ENCODE results near the gene NRXN2. TPM values are rescaled to one million over a fixed set of nuclear protein-coding genes. Genes with fewer than 3 reads are reported as not detected.
A peak's percentile ranks its signal among the peaks of the same experiment; 100 is the strongest.

The NRXN2 gene
- total RNA-seq, 1 donor from 2014 or later: 0.14 TPM

DNA sequence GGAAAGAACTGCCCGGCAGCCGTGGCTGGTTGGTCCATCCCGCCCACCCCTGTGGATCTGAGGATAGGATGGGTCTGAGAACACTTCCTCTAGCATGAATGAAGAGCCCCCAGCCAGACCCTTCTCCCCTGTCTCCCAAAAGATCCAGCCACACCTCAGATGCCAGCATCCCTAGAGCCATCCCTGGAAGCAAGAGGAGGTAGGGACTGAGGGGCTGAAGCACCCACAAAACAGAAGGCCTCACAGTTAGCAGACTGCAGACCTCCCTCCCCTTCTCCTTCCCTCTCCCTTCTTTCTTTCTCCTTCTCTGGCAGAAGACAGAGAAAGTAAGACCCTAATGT lies 1.7 kb downstream of the NRXN2 start:
- Mint-ChIP-seq H3K4me1 (ENCODE audit: low read depth, unreplicated experiment) (no peaks in the 10 kb centered on the region), H3K9me3 (ENCODE audit: unreplicated experiment) (no peaks in the 10 kb centered on the region), H3K36me3 (ENCODE audit: low read depth, unreplicated experiment) (no peaks in the 10 kb centered on the region), H3K27me3 (ENCODE audit: low read depth, unreplicated experiment) (peaks cover 72% of the 10 kb centered on the region), H3K27ac (ENCODE audit: unreplicated experiment) (no peak overlapping the region), H3K4me3 (ENCODE audit: unreplicated experiment) (no peak overlapping the region)
- Histone ChIP-seq H3K27ac (ENCODE audit: low read depth, low read length) (no peak overlapping the region), H3K4me2 (ENCODE audit: low read length) (no peak overlapping the region), H3K9me3 (ENCODE audit: insufficient read depth, low read depth, low read length) (no peaks in the 10 kb centered on the region), H3K36me3 (ENCODE audit: insufficient read depth, low read length) (no peaks in the 10 kb centered on the region), H3K27me3 (ENCODE audit: insufficient read depth, low read length) (peaks cover 44% of the 10 kb centered on the region), H2AFZ (ENCODE audit: low read depth, low read length) (no peak overlapping the region), H4K20me1 (ENCODE audit: insufficient read depth, low read length) (no peaks in the 10 kb centered on the region), H3K4me1 (ENCODE audit: insufficient read depth, low read length) (peaks cover 3% of the 10 kb centered on the region), H3K4me3 (ENCODE audit: insufficient read depth, low read depth, low read length) (no peak overlapping the region), H3K79me2 (ENCODE audit: insufficient read depth, low read length) (no peaks in the 10 kb centered on the region), H3K9ac (ENCODE audit: low read length) (no peak overlapping the region)
- DNase-seq (ENCODE audit: low read depth) (no peak), FAIRE-seq (no peak)
- TF ChIP-seq EZH2 (IDR thresholded peaks at IDR 0.05; ENCODE audit: insufficient read depth, low read length): no peak
- TF ChIP-seq, protein P1, sequence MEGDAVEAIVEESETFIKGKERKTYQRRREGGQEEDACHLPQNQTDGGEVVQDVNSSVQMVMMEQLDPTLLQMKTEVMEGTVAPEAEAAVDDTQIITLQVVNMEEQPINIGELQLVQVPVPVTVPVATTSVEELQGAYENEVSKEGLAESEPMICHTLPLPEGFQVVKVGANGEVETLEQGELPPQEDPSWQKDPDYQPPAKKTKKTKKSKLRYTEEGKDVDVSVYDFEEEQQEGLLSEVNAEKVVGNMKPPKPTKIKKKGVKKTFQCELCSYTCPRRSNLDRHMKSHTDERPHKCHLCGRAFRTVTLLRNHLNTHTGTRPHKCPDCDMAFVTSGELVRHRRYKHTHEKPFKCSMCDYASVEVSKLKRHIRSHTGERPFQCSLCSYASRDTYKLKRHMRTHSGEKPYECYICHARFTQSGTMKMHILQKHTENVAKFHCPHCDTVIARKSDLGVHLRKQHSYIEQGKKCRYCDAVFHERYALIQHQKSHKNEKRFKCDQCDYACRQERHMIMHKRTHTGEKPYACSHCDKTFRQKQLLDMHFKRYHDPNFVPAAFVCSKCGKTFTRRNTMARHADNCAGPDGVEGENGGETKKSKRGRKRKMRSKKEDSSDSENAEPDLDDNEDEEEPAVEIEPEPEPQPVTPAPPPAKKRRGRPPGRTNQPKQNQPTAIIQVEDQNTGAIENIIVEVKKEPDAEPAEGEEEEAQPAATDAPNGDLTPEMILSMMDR (IDR thresholded peaks at IDR 0.05; ENCODE audit: insufficient read depth, low read depth, low read length): no peak

DNA sequence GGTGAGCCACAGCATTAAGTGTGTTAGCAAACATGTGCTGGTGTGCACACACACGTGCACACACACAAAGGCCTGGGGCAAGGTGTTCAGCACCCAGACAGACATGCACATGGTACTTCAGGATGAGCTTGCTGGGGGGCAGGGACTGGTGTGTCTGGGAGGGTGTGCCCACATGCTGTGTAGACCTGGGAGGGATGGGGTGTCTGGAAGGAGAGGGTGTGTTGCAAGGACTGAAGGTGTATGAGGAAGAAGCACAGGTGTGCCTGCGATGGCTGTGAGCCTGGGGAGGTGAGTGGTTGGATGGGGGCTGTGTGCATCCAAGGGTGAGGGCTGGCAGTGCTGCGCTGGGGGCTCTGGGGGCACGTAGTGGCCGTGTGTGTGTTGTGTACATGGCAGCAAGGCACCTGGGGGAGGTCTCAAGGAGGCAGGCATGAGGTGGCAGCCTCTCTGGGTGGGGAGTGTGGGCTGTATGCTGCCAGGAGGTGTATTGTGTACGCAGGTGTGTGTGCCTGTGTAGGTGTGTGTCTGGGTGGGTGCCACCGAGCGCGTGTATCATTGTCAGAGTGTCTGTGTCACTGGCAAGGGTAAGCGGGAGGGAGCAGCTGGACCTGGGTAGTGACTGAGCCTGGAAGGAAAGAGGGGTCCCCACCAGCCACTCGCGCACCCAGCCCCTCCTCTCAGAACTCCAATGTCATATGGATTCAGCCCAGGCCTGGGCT lies 2.2 kb downstream of the NRXN2 start:
- no peak overlapping the region for H3K4me3 ChIP-seq (ENCODE audit: insufficient read depth, low read depth, low read length)
- H3K9me3 ChIP-seq (ENCODE audit: insufficient read depth, low read depth, low read length): no peaks in the 10 kb centered on the region
- H3K4me2 ChIP-seq (ENCODE audit: low read length): no peak overlapping the region
- no peak overlapping the region for H3K27ac ChIP-seq (ENCODE audit: low read depth, low read length)
- no peaks in the 10 kb centered on the region for H3K79me2 ChIP-seq (ENCODE audit: insufficient read depth, low read length)
- no peaks in the 10 kb centered on the region for H4K20me1 ChIP-seq (ENCODE audit: insufficient read depth, low read length)
- DNase-seq (ENCODE audit: low read depth) (no peak), FAIRE-seq (no peak)
- Mint-ChIP-seq H3K4me1 (ENCODE audit: low read depth, unreplicated experiment) (no peaks in the 10 kb centered on the region), H3K27me3 (ENCODE audit: low read depth, unreplicated experiment) (peaks cover 76% of the 10 kb centered on the region), H3K9me3 (ENCODE audit: unreplicated experiment) (no peaks in the 10 kb centered on the region), H3K36me3 (ENCODE audit: low read depth, unreplicated experiment) (no peaks in the 10 kb centered on the region), H3K4me3 (ENCODE audit: unreplicated experiment) (peak overlapping the region; percentile 6), H3K27ac (ENCODE audit: unreplicated experiment) (no peak overlapping the region)
- no peaks in the 10 kb centered on the region for H3K36me3 ChIP-seq (ENCODE audit: insufficient read depth, low read length)
- no peak overlapping the region for H2AFZ ChIP-seq (ENCODE audit: low read depth, low read length)
- no peak overlapping the region for H3K9ac ChIP-seq (ENCODE audit: low read length)
- peaks cover 42% of the 10 kb centered on the region for H3K27me3 ChIP-seq (ENCODE audit: insufficient read depth, low read length)
- peaks cover 3% of the 10 kb centered on the region for H3K4me1 ChIP-seq (ENCODE audit: insufficient read depth, low read length)
- no peak for TF ChIP-seq EZH2 (IDR thresholded peaks at IDR 0.05; ENCODE audit: insufficient read depth, low read length)
- TF ChIP-seq, protein P1 (IDR thresholded peaks at IDR 0.05; ENCODE audit: insufficient read depth, low read depth, low read length): no peak

DNA sequence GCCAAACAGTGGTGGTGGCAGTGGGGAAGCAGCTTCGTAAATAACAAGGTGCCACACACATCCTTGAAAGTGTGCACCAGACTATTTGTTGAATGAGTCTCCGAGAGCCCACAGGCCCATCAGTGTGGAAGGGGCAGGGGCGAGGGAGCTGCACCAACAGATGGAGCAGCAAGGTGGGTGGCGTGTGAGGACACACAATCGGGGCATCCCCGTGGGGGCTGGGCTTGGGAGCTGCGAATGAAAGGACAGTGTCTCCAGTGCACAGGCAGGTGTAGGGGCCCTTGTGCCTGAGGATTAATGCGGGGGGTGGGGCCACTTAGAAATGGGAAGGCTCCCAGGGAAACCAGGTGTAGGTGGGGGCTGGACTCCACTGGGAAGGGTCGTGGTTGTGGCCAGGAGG lies 2.8 kb downstream of the NRXN2 start:
- DNase-seq (ENCODE audit: low read depth): no peak
- H3K4me1 ChIP-seq (ENCODE audit: insufficient read depth, low read length): peaks cover 3% of the 10 kb centered on the region
- H3K4me3 Mint-ChIP-seq (ENCODE audit: unreplicated experiment): no peak overlapping the region

More for the DNA sequence above, 2.8 kb downstream of the NRXN2 start:
- H3K9ac ChIP-seq (ENCODE audit: low read length): no peak overlapping the region
- Mint-ChIP-seq H3K27me3 (ENCODE audit: low read depth, unreplicated experiment) (peaks cover 77% of the 10 kb centered on the region), H3K36me3 (ENCODE audit: low read depth, unreplicated experiment) (no peaks in the 10 kb centered on the region), H3K9me3 (ENCODE audit: unreplicated experiment) (no peaks in the 10 kb centered on the region), H3K27ac (ENCODE audit: unreplicated experiment) (no peak overlapping the region), H3K4me1 (ENCODE audit: low read depth, unreplicated experiment) (no peaks in the 10 kb centered on the region)
- H2AFZ ChIP-seq (ENCODE audit: low read depth, low read length): no peak overlapping the region
- no peaks in the 10 kb centered on the region for H3K9me3 ChIP-seq (ENCODE audit: insufficient read depth, low read depth, low read length)
- no peak overlapping the region for H3K4me3 ChIP-seq (ENCODE audit: insufficient read depth, low read depth, low read length)
- no peak overlapping the region for H3K27ac ChIP-seq (ENCODE audit: low read depth, low read length)
- H4K20me1 ChIP-seq (ENCODE audit: insufficient read depth, low read length): no peaks in the 10 kb centered on the region
- H3K79me2 ChIP-seq (ENCODE audit: insufficient read depth, low read length): no peaks in the 10 kb centered on the region
- no peaks in the 10 kb centered on the region for H3K36me3 ChIP-seq (ENCODE audit: insufficient read depth, low read length)
- TF ChIP-seq, protein P1 (IDR thresholded peaks at IDR 0.05; ENCODE audit: insufficient read depth, low read depth, low read length): no peak
- no peak for TF ChIP-seq EZH2 (IDR thresholded peaks at IDR 0.05; ENCODE audit: insufficient read depth, low read length)
- H3K4me2 ChIP-seq (ENCODE audit: low read length): no peak overlapping the region
- no peak for FAIRE-seq
- peaks cover 41% of the 10 kb centered on the region for H3K27me3 ChIP-seq (ENCODE audit: insufficient read depth, low read length)

All from astrocyte (in vitro differentiated cells and primary cell).